HEK293T (cell line): ENCODE results near the gene VGLL3.
"Not testable (repeated sequence)": the region's sequence is repeated elsewhere in the genome, so short reads cannot be mapped to it uniquely, and the experiment has no call there.

Source experiments
- CTCF ChIA-PET: fragments of 350-600 bp; formaldehyde crosslinking; extraction: SDS; loops from one replicate; lab custom pipeline; 2021; ENCODE audit warnings: antibody characterized with exemption, inconsistent platforms; lab: Yijun Ruan, JAX
- POLR2A ChIA-PET: fragments of 350-600 bp; formaldehyde crosslinking; extraction: SDS; loops from one replicate; lab custom pipeline; 2020; ENCODE audit warnings: antibody characterized with exemption, inconsistent platforms; lab: Yijun Ruan, JAX
- DNase-seq: peaks from one replicate; pipeline ENCODE4 v3.0.0; 2012; ENCODE audit warnings: mixed read lengths; ENCODE audit errors: extremely low spot score
- ARNT ChIP-seq: fragments of 450-650 bp; IDR thresholded peaks from 2 replicates; pipeline ENCODE4 v1.6.1; 2017; ENCODE audit warnings: mild to moderate bottlenecking
- BHLHE40 ChIP-seq: fragments of 450-650 bp; IDR thresholded peaks from 2 replicates; pipeline ENCODE4 v1.6.1; 2016; ENCODE audit warnings: mild to moderate bottlenecking, moderate library complexity, borderline replicate concordance
- CTBP1 ChIP-seq: fragments of 450-650 bp; IDR thresholded peaks from 2 replicates; pipeline ENCODE4 v1.6.1; 2016; ENCODE audit warnings: borderline replicate concordance
- ELF4 ChIP-seq: fragments of 450-650 bp; IDR thresholded peaks from 2 replicates; pipeline ENCODE4 v1.6.1; 2017; ENCODE audit warnings: antibody characterized with exemption
- FOXA1 ChIP-seq: fragments of 450-650 bp; IDR thresholded peaks from 2 replicates; pipeline ENCODE4 v1.6.1; 2016; ENCODE audit warnings: mild to moderate bottlenecking
- FOXK2 ChIP-seq: fragments of 450-650 bp; IDR thresholded peaks from 2 replicates; pipeline ENCODE4 v1.6.1; 2016; ENCODE audit warnings: mild to moderate bottlenecking
- FOXM1 ChIP-seq: fragments of 450-650 bp; IDR thresholded peaks from 2 replicates; pipeline ENCODE4 v1.6.1; 2017; ENCODE audit warnings: mild to moderate bottlenecking, borderline replicate concordance
- HDGF ChIP-seq: fragments of 450-650 bp; IDR thresholded peaks from 2 replicates; pipeline ENCODE4 v1.6.1; 2017; ENCODE audit warnings: antibody characterized with exemption, borderline replicate concordance
- L3MBTL2 ChIP-seq: fragments of 450-650 bp; conservative IDR thresholded peaks from 2 replicates; pipeline ENCODE4 v1.6.1; 2016; ENCODE audit warnings: mild to moderate bottlenecking
- LEF1 ChIP-seq: fragments of 450-650 bp; IDR thresholded peaks from 2 replicates; pipeline ENCODE4 v1.6.1; 2017; ENCODE audit warnings: mild to moderate bottlenecking, borderline replicate concordance
- NFRKB ChIP-seq: fragments of 450-650 bp; IDR thresholded peaks from 2 replicates; pipeline ENCODE4 v1.6.1; 2016; ENCODE audit warnings: mild to moderate bottlenecking, moderate library complexity
- PKNOX1 ChIP-seq: fragments of 450-650 bp; IDR thresholded peaks from 2 replicates; pipeline ENCODE4 v1.6.1; 2016
- SP1 ChIP-seq: fragments of 450-650 bp; IDR thresholded peaks from 2 replicates; pipeline ENCODE4 v1.6.1; 2017
- SUZ12 ChIP-seq: fragments of 450-650 bp; IDR thresholded peaks from 2 replicates; pipeline ENCODE4 v1.6.1; 2016; ENCODE audit warnings: mild to moderate bottlenecking
- TARDBP ChIP-seq: fragments of 450-650 bp; IDR thresholded peaks from 2 replicates; pipeline ENCODE4 v1.6.1; 2016
- ZNF384 ChIP-seq: fragments of 450-650 bp; IDR thresholded peaks from 2 replicates; pipeline ENCODE4 v1.6.1; 2016

Gene VGLL3

GRCh38 chr3:86986671-86987420, 4.1 kb downstream of the VGLL3 start:
- no peak for DNase-seq
- ChIA-PET POLR2A (no interaction called here), CTCF (no interaction called here)
- no peak for TF ChIP-seq FOXA1
- TF ChIP-seq HDGF: no peak
- TF ChIP-seq BHLHE40: no peak
- TF ChIP-seq FOXK2: no peak
- no peak for TF ChIP-seq NFRKB
- TF ChIP-seq PKNOX1: no peak
- TF ChIP-seq TARDBP: no peak
- no peak for TF ChIP-seq SP1
- no peak for TF ChIP-seq ARNT
- no peak for TF ChIP-seq SUZ12
- TF ChIP-seq CTBP1: no peak
- TF ChIP-seq FOXM1: no peak
- TF ChIP-seq ELF4: no peak
- no peak for TF ChIP-seq L3MBTL2

GRCh38 chr3:86985181-86985826, 5.6 kb downstream of the VGLL3 start:
- ChIA-PET POLR2A (no interaction called here), CTCF (no interaction called here)
- no peak for DNase-seq
- TF ChIP-seq FOXM1 (no peak), SP1 (no peak), PKNOX1 (no peak), ZNF384 (no peak)

GRCh38 chr3:86984271-86984670, 6.7 kb downstream of the VGLL3 start:
- ChIA-PET POLR2A (no interaction called here), CTCF (no interaction called here)
- DNase-seq: no peak
- TF ChIP-seq ZNF384 (no peak), HDGF (no peak), NFRKB (no peak), ELF4 (no peak), SP1 (no peak), BHLHE40 (no peak), LEF1 (no peak), SUZ12 (no peak), TARDBP (no peak), ARNT (no peak), FOXM1 (no peak), FOXA1 (no peak), FOXK2 (no peak)

GRCh38 chr3:86982883-86983282, 8.1 kb downstream of the VGLL3 start:
- CTCF ChIA-PET: no interaction called here
- TF ChIP-seq BHLHE40: no peak
- no peak for TF ChIP-seq FOXK2
- no peak for TF ChIP-seq FOXA1
- TF ChIP-seq CTBP1: no peak
- TF ChIP-seq FOXM1: no peak
- no peak for TF ChIP-seq ARNT
- no peak for TF ChIP-seq SP1
- no peak for TF ChIP-seq SUZ12
- no peak for TF ChIP-seq L3MBTL2
- TF ChIP-seq TARDBP: no peak
- POLR2A ChIA-PET: no interaction called here
- DNase-seq: no peak

GRCh38 chr3:86978111-86978551, 12.8 kb downstream of the VGLL3 start:
- POLR2A ChIA-PET: no interaction called here
- CTCF ChIA-PET: no interaction called here
- DNase-seq: no peak
- TF ChIP-seq L3MBTL2: no peak
- no peak for TF ChIP-seq HDGF
- no peak for TF ChIP-seq ZNF384
- no peak for TF ChIP-seq CTBP1
- no peak for TF ChIP-seq ARNT
- TF ChIP-seq FOXK2: no peak
- no peak for TF ChIP-seq ELF4
- TF ChIP-seq FOXA1: no peak

- TF ChIP-seq HDGF (no peak), CTBP1 (no peak), NFRKB (no peak), FOXK2 (no peak)
- DNase-seq: no peak
- ChIA-PET CTCF (no interaction called here), POLR2A (no interaction called here)
Observed at GRCh38 chr3:86976219-86976618, 14.7 kb downstream of the VGLL3 start.

- DNase-seq, CTCF ChIA-PET, POLR2A ChIA-PET: not testable (repeated sequence)
Observed at GRCh38 chr3:86974177-86974576, 16.8 kb downstream of the VGLL3 start.
